Glomerular endothelial cell (primary cell): ENCODE results near the gene TBC1D20. TPM values are rescaled to one million over a fixed set of nuclear protein-coding genes. Genes with fewer than 3 reads are reported as not detected.
"Not testable (repeated sequence)": the region's sequence is repeated elsewhere in the genome, so short reads cannot be mapped to it uniquely, and the experiment has no call there.

ENCODE experiments used
- DNase-seq: peaks from one replicate; pipeline ENCODE4 v3.0.0-alpha.2; 2011; ENCODE audit warnings: low read depth, low spot score; ENCODE audit errors: extremely low read depth
- total RNA-seq: library from RNA; depleted of rRNA; stranded (reverse); fragments of >200 nt; gene quantifications from 2 replicates; pipeline ENCODE4 v1.2.3, GENCODE V29; 2015

TBC1D20 gene
- total RNA-seq, 1 donor from 2014 or later = 40.8 TPM

- DNase-seq = not testable (repeated sequence)
Measured at GRCh38 chr20:476561-477249, 14.4 kb upstream of the TBC1D20 start.

GRCh38 chr20:475463-476357, 13.4 kb upstream of the TBC1D20 start:
- DNase-seq = no peak

DNA sequence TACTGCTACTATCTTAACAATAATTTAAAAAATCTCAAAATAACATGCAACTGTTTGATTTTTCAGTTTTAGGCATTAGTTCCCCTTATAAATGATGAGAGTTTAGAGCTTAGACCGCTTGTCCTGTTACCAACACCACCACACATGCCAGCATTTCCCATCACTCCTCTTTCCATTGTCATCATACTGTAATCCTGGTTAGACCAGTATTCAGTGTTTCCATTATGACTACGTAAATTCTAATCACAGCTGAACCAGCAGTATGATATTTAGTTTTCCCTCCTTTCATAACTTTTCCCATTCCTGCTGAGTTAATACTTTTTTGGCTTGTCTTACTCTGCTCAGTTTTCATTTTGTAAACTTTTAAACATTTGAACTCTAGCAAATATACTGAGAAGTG, 12.2 kb upstream of the TBC1D20 start:
- no peak for DNase-seq

DNA sequence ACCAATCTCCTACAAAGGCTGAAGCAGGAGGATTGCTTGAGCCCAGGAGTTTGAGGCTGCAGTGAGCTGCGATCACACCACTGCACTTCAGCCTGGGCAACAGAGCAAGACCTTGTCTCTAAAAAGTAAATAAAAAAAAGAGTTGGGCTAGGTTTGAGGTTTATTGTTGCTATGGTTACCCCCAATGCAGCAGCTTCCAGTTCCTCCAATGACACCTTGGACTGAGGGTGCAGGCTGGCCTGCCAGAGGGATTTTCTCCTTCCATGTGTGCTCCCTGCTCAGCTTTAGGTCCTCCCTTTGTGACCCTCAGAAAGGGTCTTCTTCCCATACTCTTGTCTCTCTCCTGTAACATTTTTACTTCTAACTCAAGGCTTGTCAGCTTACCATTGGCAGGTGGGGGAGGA, 10.6 kb upstream of the TBC1D20 start:
- no peak for DNase-seq

DNA sequence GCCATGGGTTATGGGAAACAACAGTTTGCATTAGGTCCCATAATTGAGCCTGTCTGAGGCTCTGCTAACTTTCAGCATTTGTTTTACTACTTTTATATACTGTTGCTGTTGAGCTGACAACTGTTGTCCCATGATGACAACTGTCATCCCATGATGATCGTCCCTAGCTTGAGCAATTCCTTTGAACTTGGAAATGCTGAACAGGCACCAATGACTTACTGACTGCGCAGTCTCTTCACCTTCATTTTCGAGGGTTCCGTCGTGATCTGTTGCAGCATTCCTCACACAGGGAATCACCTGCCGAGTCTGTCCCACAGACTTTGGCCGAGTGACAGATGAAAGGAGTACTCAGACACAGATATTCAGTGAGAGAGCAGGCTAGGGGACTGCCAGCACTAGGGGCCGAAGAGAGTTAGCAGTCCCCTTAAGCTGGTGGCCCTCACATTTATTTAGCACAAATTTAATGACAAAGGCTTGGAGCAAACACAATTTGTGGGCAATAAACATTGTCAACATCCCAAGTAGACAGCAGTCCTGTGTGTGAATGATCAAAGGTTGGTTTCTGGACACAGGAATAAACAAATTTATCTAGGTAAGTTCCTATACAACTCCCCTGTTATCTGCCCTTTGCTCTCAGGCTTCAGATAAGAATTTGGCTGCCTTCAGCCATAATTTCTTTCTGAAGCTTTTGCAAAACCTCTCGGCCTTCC, 10.0 kb upstream of the TBC1D20 start:
- no peak for DNase-seq

GRCh38 chr20:469746-470490, 7.6 kb upstream of the TBC1D20 start:
- no peak for DNase-seq

- DNase-seq = no peak
Measured at GRCh38 chr20:467755-468154, 5.4 kb upstream of the TBC1D20 start.

GRCh38 chr20:461254-462198, 807 bp downstream of the TBC1D20 start:
- no peak for DNase-seq

- no peak for DNase-seq
Measured at GRCh38 chr20:460707-461106, 1.6 kb downstream of the TBC1D20 start.

GRCh38 chr20:460180-460579, 2.2 kb downstream of the TBC1D20 start:
- no peak for DNase-seq

DNA sequence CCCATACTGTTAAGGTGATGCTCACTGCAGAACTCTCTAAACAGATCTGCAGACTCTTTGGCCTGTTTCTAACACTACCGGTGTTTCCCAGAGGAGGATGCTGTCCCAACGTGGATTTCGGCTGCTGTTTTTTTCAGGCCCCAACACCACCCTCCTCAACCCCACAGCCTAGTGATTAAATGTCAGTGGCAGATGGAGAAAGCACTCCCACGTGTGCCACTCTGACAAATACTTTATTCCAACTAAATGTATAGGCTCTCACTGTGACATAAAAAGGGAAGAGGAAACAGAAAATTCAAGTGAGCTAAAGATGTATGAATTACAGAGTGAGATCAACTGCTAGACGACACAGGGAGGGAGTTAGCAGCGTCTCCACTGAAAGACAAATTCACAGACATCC, 3.6 kb downstream of the TBC1D20 start:
- DNase-seq = no peak

DNA sequence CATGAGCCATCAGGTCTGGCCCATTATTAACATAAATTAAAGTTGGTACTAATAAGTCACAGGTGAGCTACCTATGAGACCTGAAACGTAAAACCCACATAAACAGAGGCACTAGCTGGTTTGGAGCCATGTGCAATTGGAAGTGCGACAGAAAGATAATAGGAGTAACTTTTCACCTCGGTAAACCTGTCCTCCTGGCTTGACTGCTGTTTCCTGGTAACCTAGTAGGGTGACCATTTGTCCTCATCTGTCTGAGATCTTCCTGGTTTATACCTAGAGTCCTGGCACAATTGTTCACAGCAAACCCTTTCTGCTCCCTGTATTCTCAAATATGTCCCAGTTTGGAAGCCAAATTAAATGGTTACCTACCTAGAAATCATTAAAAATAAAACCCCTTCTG, 7.4 kb downstream of the TBC1D20 start:
- no peak for DNase-seq

- DNase-seq = not testable (repeated sequence)
Measured at GRCh38 chr20:452021-452420, 10.3 kb downstream of the TBC1D20 start.

GRCh38 chr20:445514-446336, 16.6 kb downstream of the TBC1D20 start:
- DNase-seq = no peak

DNA sequence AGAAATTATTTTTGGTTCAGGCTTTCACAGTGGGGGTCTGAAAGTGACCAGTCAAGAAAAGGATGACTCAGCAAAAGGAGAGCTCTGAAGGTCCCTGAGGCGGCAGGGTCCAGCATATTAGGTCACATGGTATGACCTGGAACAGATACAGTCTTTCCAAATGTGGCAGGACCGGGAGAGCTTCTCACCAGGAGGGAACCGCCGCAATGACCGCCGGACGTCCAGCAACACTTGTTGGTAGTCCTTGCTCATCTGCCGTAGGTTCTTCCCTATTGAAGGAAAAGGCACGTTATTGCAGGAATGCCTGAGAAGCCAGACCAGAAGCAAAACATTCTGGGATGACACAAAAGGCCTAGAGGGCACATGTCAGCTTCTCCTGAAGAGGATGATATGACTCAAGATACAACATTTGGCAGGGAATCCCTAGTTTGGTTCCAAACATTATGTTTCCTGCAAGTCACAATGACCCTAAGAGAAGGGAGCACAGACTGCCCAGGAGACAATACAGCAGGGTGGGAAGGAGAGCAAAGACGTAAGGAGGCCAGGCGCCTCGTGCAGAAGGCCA, 17.4 kb downstream of the TBC1D20 start:
- DNase-seq = no peak

DNA sequence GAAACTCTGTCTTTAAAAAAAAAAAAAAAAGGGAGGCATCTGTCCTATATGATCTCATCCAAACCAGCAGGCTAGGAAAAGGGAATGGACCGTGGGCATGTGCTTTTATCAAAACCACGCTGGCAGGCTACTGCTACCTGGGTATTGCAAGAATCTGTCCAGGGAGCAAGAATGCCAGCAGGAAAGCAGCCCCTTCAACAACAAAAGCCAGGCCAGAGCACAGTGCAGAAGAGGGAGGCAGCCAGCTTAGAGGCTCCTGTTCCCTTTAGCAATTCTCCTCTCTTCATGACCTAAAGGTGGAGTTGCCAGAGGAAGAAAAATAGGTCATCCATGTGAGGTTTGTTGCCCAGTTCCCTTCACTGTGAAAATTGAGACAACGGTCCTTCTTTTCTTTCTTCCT, 18.2 kb downstream of the TBC1D20 start:
- DNase-seq = no peak

- DNase-seq = no peak
Measured at GRCh38 chr20:443223-443775, 19.0 kb downstream of the TBC1D20 start.

DNA sequence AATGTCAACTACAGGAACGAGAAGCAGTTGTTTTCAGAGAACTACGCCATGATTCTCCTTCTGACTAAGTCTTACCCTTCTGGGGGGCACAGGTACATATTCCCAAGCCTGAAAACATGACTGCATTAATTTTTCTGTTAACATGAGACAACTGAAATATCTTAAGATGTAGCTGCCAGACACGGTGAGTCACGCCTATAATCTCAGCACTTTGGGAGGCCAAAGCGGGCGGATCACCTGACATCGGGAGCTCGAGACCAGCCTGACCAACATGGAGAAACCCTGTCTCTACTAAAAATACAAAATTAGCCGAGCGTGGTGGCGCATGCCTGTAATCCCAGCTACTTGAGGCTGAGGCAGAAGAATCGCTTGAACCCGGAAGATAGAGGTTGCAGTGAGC, 21.7 kb downstream of the TBC1D20 start:
- no peak for DNase-seq
